ENCODE results near the gene FAM107A. TPM values are rescaled to one million over a fixed set of nuclear protein-coding genes. Genes with fewer than 3 reads are reported as not detected.

The FAM107A gene
- total RNA-seq, 2 experiments from 2014 or later = not detected

GRCh38 chr3:58531555-58531954, 45.6 kb downstream of the FAM107A start:
- H3K36me3 Mint-ChIP-seq (ENCODE audit: low read depth) = no peaks in the 10 kb centered on the region
- intact Hi-C loops (cut with DNase I, micrococcal nuclease) = loop anchor here in 1 of 2 experiments (5.0 kb wide), 1 partner anchor 344 kb away; no protein-coding TSS in a partner anchor
- no peak overlapping the region for H3K27ac Mint-ChIP-seq
- H3K4me3 Mint-ChIP-seq = no peak overlapping the region
- ChIA-PET CTCF (no interaction called here), POLR2A (no interaction called here)
- TF ChIP-seq CTCF (IDR thresholded peaks at IDR 0.05) = no peak
- no peaks in the 10 kb centered on the region for H3K9me3 ChIP-seq (ENCODE audit: control insufficient read depth in 1 of 2, insufficient read depth in 1 of 2, low read length in 2 of 2)
- H3K9me3 Mint-ChIP-seq = no peaks in the 10 kb centered on the region
- DNase-seq (no peak), ATAC-seq (ENCODE audit: poor library complexity) (no peak)
- no peak overlapping the region for H3K4me3 ChIP-seq (ENCODE audit: low read length)
- H3K36me3 ChIP-seq (ENCODE audit: insufficient read depth, low read length) = no peaks in the 10 kb centered on the region
- H3K4me1 ChIP-seq (ENCODE audit: insufficient read depth, low read length) = peaks cover 8% of the 10 kb centered on the region
- H3K27me3 ChIP-seq (ENCODE audit: control insufficient read depth in 1 of 2, insufficient read depth in 2 of 2, low read length in 2 of 2) = no peaks in the 10 kb centered on the region
- H3K4me1 Mint-ChIP-seq (ENCODE audit: low read depth) = peaks cover 7% of the 10 kb centered on the region
- H3K27me3 Mint-ChIP-seq = no peaks in the 10 kb centered on the region
- H3K27ac ChIP-seq (ENCODE audit: low read depth in 1 of 2, low read length in 2 of 2) = no peak overlapping the region

GRCh38 chr3:58530354-58530865, 46.8 kb downstream of the FAM107A start:
- intact Hi-C loops (cut with DNase I, micrococcal nuclease) = loop anchor here in 1 of 2 experiments (5.0 kb wide), 1 partner anchor 343 kb away; no protein-coding TSS in a partner anchor
- no peak overlapping the region for H3K4me3 ChIP-seq (ENCODE audit: low read length)
- DNase-seq = no peak
- ATAC-seq (ENCODE audit: poor library complexity) = no peak
- H3K9me3 ChIP-seq (ENCODE audit: control insufficient read depth in 1 of 2, insufficient read depth in 1 of 2, low read length in 2 of 2) = no peaks in the 10 kb centered on the region
- Mint-ChIP-seq H3K27me3 (no peaks in the 10 kb centered on the region), H3K4me1 (ENCODE audit: low read depth) (peaks cover 7% of the 10 kb centered on the region), H3K36me3 (ENCODE audit: low read depth) (no peaks in the 10 kb centered on the region), H3K4me3 (no peak overlapping the region), H3K27ac (no peak overlapping the region), H3K9me3 (no peaks in the 10 kb centered on the region)
- H3K36me3 ChIP-seq (ENCODE audit: insufficient read depth, low read length) = no peaks in the 10 kb centered on the region
- no peaks in the 10 kb centered on the region for H3K27me3 ChIP-seq (ENCODE audit: control insufficient read depth in 1 of 2, insufficient read depth in 2 of 2, low read length in 2 of 2)
- CTCF ChIA-PET = no interaction called here
- no peak overlapping the region for H3K27ac ChIP-seq (ENCODE audit: low read depth in 1 of 2, low read length in 2 of 2)
- POLR2A ChIA-PET = no interaction called here
- TF ChIP-seq CTCF (IDR thresholded peaks at IDR 0.05) = no peak
- peaks cover 8% of the 10 kb centered on the region for H3K4me1 ChIP-seq (ENCODE audit: insufficient read depth, low read length)

- POLR2A ChIA-PET = interaction anchor here (1.2 kb wide), 1 partner anchor 57 kb away, joined by 3 read pairs; no protein-coding TSS in a partner anchor
- TF ChIP-seq CTCF (IDR thresholded peaks at IDR 0.05) = no peak
- H3K4me3 Mint-ChIP-seq = no peak overlapping the region
- peaks cover 7% of the 10 kb centered on the region for H3K4me1 Mint-ChIP-seq (ENCODE audit: low read depth)
- no peak overlapping the region for H3K4me3 ChIP-seq (ENCODE audit: low read length)
- CTCF ChIA-PET = no interaction called here
- H3K27ac ChIP-seq (ENCODE audit: low read depth in 1 of 2, low read length in 2 of 2) = no peak overlapping the region
- H3K4me1 ChIP-seq (ENCODE audit: insufficient read depth, low read length) = peaks cover 8% of the 10 kb centered on the region
- intact Hi-C loops (cut with DNase I, micrococcal nuclease) = loop anchor here in 1 of 2 experiments (5.0 kb wide), 1 partner anchor 342 kb away; no protein-coding TSS in a partner anchor
- no peak overlapping the region for H3K27ac Mint-ChIP-seq
- H3K36me3 ChIP-seq (ENCODE audit: insufficient read depth, low read length) = no peaks in the 10 kb centered on the region
- H3K36me3 Mint-ChIP-seq (ENCODE audit: low read depth) = no peaks in the 10 kb centered on the region
- H3K27me3 ChIP-seq (ENCODE audit: control insufficient read depth in 1 of 2, insufficient read depth in 2 of 2, low read length in 2 of 2) = no peaks in the 10 kb centered on the region
- H3K9me3 Mint-ChIP-seq = no peaks in the 10 kb centered on the region
- no peaks in the 10 kb centered on the region for H3K9me3 ChIP-seq (ENCODE audit: control insufficient read depth in 1 of 2, insufficient read depth in 1 of 2, low read length in 2 of 2)
- H3K27me3 Mint-ChIP-seq = no peaks in the 10 kb centered on the region
- no peak for ATAC-seq (ENCODE audit: poor library complexity)
- DNase-seq = no peak
Observed at GRCh38 chr3:58529516-58530353, 47.5 kb downstream of the FAM107A start.
